Fibroblast of skin of right biceps (primary cell): Measurements from ENCODE around the gene PSORS1C2.

Experiments used
- DNase-seq: peaks from one replicate; pipeline ENCODE4 v3.0.0-alpha.2; 2013

The PSORS1C2 gene

DNA sequence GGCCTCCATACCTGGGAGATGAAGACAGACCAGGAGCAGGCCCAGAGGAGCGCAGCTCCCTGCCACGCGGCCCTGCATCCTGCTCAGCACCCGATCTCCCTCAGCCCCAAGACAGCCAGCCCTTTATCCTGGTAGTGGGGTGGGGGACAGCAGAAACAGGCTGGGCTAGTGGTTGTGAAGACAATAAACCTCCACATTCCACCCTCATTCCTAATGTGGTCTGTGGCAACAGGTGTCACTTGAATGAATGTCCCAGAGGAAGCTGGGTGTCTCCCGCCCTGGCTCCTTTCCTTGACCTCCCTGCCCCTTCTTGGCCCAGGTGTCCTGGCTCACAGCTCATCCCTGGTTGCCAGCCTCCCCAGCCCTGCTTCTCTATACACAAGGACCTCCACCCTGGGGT lies 26.4 kb downstream of the PSORS1C2 start, which contains the start of gene C6orf15:
Gene C6orf15 (minus strand): TSS at position 98 of the 400 bp plus-strand sequence. CDS start 20 bp downstream, at position 78.
- DNase-seq, result no peak

DNA sequence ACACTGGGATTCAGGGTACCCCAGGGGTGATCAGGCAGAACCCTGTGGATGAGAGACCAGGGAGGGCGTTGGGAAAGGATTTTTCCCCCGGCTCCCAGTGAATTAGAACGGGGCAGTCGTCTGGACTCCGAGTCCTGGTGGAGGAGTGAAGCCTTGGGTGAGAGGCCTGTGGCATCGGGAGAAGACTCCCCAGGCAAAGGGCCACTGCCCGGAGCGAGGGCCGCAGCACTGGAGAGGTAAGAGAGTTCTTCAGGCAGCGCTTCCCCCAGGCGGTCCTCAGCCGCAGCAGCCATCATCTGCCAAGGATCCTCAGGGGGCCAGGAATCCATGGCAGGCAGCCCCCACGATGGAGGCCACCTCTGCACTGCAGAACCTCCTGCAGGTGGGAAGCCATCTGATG lies 27.2 kb downstream of the PSORS1C2 start:
- DNase-seq, result no peak

DNA sequence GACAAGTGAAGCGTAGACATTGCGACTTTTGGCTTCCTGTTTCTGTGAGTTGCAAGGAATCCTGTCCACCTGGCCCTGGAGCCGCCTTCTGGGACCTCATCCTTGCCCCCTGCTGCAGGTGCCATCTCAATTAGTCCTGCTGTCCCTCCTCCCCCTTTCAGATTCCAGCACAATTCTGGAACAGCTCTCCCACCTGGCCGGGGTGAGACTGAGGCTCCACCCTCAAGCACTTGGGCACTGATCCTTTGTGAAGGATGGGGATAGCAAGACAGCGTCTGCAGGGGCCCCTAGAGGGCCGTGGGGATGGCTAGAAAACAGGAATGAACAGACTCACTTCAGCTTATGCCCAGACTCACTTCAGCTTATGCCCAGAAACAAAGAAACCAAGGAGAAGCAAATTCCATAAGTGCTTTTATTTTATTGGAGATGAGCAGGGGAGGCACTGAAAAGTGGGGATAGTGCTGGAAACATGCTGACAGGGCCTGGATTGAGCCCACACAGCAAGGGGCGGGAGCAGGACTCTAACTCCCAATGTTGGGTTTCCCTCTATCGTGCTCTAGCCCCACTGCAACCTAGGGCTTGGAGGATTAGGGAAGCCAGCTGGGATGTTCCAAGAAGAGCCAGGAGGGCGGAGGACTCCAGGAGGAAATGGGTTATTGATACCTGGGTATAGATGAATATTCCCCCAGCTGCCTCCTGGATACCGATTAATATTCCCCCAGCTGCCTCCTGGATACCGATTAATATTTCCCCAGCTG lies 27.9 kb downstream of the PSORS1C2 start:
- no peak for DNase-seq

DNA sequence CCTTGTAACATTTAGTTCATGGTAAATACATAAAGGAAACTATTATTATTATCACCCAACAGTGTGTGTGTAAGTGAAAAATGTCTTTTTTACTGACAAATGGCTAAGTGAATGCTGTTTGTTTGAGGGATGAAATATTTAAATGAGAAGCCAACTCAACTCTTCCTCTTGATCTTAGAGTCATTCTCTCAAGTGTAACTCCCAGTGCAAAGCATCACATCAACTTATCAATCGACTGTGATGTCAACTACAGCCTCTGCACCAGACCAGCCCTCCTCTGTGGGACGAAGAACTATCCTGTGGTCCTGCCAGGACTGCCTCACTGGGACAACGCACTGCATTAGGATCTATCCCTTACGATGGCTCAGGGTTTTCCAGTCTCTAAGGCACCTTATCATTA lies 31.8 kb downstream of the PSORS1C2 start:
- DNase-seq, result no peak

DNA sequence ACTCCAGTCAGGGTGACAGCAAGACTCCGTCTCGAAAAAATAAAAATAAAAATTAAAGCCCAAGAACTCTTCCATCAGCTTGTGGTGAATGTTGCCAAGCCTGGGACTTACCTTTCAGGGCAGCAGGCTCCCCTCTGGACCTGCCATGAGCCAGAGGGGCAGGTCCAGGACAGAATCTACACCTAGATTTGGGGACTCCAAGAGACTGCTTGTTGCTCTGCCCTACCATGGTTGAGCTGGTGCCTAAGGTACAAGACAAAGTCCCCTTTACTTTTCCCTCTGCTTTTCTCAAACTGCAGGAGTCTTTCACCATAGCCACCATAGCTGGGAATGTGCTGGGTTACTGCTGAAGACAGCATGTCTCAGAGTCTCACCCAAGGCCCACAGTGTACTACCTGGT lies 35.7 kb downstream of the PSORS1C2 start:
- no peak for DNase-seq

DNA sequence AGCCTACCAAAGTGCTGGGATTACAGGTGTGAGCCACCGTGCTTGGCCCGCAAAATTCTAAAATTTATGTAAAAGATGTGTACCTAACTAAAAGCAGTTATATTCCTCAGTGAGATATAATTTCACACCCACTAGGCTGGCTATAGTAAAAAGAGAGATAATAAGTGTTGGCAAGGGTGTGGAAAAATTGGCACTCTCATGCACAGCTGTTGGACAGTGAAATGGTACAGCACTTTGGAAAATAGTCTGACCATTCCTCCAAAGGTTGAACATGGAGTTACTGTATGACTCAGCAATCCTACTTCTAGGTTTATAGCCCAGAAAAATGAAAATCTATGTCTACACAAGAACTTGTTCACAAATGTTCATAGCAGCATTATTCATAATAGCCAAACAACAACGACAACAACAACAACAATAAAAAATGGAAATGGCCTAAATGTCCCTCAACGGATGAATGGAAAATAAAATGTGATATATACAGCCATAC lies 40.4 kb downstream of the PSORS1C2 start:
- DNase-seq, result no peak

DNA sequence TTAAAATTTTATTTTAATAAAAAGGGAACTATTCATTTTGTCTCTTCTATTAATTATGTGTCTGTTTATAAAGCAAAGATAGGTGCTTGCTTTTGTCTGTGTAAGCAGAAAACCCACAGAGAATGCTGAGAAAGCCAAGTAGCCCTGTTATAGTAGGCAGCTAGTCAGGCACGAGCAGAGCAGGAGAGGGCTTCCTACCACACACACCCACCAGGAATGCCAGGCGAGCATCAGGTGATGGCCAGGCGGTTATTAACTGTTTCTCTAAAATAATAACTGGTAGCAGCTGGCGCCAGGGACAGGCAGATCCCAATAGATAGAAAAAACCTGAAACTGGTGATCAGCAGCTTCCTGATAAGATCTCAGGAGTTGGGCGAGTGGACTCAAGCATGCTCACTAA lies 42.2 kb downstream of the PSORS1C2 start:
- DNase-seq, result no peak

DNA sequence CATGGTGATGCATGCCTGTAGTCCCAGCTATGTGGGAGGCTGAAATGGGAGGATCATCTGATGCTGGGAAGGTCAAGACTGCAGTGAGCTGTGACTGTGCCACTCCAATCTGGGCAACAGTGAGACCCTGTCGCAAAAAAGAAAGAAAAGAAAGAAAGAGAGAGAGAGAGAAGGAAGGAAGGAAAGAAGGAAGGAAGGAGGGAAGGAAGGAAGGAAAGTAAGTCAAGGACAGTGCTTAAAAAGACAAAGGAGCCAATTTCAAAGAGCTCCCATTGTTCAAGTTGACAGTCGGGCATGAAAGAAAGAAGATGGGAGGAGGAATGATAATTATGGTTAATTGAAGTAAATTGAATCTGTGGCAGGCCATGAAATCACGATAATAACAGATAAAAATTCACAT lies 42.7 kb downstream of the PSORS1C2 start:
- DNase-seq, result no peak

DNA sequence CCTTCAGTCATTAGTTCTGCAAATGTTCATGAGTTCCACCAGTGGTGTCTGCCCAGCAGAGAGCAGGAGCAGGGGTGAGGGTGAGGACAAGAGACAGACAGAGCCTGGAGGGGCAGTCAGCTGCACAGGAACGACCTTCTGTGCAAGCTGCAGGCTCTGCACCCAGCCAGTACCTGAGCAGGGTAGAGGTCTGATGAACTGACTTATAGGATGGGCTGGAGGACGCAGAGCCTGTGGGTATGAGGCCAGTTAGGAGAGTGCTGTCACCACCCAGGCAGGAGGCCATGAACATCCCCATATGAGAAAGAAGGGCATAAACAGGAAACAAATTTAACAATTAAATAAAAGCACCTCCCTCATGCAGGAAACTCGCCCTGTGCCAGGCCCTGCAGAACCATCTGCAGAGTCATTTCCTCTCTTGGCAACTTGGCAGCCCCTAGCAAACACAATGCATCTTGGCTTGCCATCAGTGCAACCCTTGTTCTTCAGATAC lies 44.4 kb downstream of the PSORS1C2 start:
- no peak for DNase-seq

DNA sequence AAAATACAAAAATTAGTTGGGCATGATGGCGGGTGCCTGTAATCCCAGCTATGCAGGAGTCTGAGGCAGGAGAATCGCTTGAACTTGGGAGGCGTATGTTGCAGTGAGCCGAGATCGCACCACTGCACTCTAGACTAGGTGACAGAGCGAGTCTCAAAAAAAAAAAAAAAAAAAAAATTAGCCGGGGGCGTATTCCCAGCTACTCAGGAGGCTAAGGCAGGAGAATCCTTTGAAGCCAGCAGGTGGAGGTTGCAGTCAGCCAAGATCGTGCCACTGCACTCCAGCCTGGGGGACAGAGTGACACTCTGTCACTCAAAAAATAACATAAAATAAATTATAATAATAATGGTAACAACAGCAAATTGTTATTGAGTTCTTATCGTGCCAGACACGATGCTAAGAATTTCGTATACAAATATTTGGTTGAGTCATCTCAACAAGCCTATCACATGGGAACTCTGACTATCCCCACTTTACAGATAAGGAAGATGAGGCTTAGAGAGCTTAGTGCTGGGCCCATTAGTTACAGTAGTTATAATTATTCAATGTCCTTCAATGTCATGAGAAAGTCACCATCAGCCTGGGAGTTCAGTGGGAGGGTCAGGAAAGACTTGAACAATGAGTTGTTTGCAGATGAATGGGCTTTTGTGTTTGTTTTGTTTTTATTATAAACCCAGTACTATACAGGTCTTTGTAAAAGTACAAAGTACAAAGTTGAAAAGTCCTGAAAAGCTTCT lies 45.9 kb downstream of the PSORS1C2 start:
- no peak for DNase-seq

DNA sequence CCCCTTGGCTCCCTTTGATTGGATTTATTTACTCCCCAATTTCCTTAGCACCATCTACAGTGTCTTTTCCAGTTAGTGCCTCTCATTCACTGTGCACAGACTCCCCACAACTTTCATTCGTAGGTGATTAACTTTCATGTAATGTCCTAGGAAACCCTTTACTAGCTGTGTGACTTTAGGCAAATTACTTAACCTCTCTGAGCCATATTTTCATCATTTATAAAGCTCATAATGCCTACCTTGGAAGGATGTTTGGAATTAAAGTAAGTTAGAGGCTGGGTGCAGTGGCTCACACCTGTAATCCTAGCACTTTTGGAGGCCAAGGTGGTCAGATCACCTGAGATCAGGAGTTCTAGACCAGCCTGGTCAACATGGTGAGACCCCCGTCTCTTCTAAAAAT lies 46.6 kb downstream of the PSORS1C2 start:
- no peak for DNase-seq

DNA sequence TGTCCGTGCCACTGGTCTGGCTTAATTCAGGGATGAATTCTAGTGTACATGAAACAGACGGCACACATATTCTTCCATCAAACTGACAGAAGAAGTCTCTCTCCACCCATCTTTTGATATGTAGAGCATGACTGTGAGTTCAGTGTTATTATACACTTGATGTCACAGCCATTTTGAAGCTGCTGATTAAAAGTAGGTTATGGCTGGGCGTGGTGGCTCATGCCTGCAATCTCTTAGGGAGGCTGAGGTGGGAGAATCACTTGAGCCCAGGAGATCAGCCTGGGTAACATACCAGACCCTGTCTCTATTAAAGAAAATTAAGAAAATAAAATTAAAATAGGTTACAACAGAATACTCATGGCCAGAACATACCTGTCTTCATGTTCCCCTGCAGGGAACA lies 47.2 kb downstream of the PSORS1C2 start:
- no peak for DNase-seq

DNA sequence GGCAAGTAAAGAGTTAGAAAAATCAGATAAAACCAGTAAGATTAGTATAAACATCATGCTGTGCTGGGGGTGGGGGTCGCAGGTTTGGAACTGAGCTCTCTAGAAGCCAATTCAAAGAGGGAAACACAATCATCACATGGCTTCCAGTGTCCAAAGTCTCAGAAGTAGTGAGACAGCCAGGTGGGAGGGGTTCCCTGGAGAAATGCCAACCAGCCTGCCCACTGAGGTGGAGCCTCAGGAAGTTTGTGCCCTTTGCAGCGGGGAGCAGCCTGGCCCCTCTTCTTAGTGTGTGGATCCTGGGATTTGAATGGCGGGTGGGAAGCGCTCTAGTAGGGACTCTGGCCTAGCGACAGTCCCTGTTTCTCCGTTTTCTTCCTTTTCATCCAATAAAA lies 47.9 kb downstream of the PSORS1C2 start:
- DNase-seq, result no peak

DNA sequence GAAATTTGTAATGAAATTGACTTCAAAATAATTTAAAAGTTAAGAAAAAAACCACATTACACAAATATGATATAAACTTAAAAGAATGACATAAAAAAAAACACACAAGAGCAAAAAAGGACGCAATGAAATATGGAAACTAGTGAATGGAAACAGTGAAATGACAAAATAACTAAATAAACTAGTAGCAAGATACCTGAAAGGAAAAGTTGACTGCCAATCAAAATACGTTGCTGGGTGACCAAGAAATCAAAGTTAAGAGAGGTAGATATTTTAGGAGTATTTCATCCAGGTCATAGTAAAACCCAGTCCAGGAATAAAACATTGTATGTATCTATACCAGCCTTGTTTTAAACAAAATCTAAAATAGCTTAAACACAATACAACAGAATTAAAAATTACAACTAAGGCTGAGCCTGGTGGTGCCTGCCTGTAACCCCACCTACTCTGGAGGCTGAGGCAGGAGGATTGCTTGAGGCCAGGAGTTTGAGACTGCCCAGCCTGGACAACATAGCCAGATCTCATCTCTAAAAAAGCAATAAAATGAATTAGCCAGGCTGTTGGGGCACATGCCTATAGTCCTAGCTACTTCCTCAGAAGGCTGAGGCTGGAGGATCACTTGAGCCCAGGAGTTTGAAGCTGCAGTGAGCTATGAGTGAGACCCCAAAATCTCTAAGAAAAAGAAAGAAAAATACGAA lies 48.4 kb downstream of the PSORS1C2 start:
- no peak for DNase-seq
